Measurements from ENCODE around the gene ADGRL2. TPM values are rescaled to one million over a fixed set of nuclear protein-coding genes. Genes with fewer than 3 reads are reported as not detected.

ADGRL2 gene
- total RNA-seq, 1 donor from 2014 or later, result 70.8 TPM

- Mint-ChIP-seq H3K36me3 (ENCODE audit: insufficient read depth) (peaks cover 4% of the 10 kb centered on the region), H3K27ac (no peak overlapping the region), H3K4me1 (ENCODE audit: low read depth) (peaks cover 19% of the 10 kb centered on the region), H3K9me3 (ENCODE audit: low read depth) (no peaks in the 10 kb centered on the region), H3K4me3 (ENCODE audit: low read depth) (no peak overlapping the region), H3K27me3 (no peaks in the 10 kb centered on the region)
- no peak for DNase-seq (ENCODE audit: low spot score, unreplicated experiment)
- TF ChIP-seq, protein P1, sequence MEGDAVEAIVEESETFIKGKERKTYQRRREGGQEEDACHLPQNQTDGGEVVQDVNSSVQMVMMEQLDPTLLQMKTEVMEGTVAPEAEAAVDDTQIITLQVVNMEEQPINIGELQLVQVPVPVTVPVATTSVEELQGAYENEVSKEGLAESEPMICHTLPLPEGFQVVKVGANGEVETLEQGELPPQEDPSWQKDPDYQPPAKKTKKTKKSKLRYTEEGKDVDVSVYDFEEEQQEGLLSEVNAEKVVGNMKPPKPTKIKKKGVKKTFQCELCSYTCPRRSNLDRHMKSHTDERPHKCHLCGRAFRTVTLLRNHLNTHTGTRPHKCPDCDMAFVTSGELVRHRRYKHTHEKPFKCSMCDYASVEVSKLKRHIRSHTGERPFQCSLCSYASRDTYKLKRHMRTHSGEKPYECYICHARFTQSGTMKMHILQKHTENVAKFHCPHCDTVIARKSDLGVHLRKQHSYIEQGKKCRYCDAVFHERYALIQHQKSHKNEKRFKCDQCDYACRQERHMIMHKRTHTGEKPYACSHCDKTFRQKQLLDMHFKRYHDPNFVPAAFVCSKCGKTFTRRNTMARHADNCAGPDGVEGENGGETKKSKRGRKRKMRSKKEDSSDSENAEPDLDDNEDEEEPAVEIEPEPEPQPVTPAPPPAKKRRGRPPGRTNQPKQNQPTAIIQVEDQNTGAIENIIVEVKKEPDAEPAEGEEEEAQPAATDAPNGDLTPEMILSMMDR (IDR thresholded peaks at IDR 0.05; ENCODE audit: unreplicated experiment), result no peak
Measured at GRCh38 chr1:81976539-81976938, 175.8 kb downstream of the ADGRL2 start.

GRCh38 chr1:81978945-81979344, 178.2 kb downstream of the ADGRL2 start:
- Mint-ChIP-seq H3K9me3 (ENCODE audit: low read depth) (no peaks in the 10 kb centered on the region), H3K36me3 (ENCODE audit: insufficient read depth) (peaks cover 14% of the 10 kb centered on the region), H3K4me3 (ENCODE audit: low read depth) (no peak overlapping the region), H3K4me1 (ENCODE audit: low read depth) (peaks cover 19% of the 10 kb centered on the region), H3K27ac (no peak overlapping the region), H3K27me3 (no peaks in the 10 kb centered on the region)
- no peak for DNase-seq (ENCODE audit: low spot score, unreplicated experiment)
- TF ChIP-seq, protein P1 (IDR thresholded peaks at IDR 0.05; ENCODE audit: unreplicated experiment), result no peak

DNA sequence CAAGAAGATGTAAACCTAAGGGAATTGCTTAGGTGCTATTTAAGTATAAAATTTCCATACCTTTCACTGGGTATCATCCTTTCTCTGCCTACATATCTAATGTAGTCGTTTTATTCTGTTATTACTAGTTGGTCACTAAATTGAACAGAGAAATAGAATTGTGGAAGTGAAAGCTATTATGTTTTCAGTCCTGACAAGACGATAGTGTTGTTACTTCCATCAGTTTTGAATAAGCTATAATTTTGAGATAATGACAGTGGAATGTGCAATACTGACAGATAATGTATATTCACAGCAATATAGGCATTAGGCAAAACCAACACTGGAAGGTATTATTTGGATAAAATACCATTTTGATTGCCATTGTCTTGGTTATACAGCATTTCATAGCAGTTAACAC, 181.8 kb downstream of the ADGRL2 start:
- H3K27ac Mint-ChIP-seq, result no peak overlapping the region

DNA sequence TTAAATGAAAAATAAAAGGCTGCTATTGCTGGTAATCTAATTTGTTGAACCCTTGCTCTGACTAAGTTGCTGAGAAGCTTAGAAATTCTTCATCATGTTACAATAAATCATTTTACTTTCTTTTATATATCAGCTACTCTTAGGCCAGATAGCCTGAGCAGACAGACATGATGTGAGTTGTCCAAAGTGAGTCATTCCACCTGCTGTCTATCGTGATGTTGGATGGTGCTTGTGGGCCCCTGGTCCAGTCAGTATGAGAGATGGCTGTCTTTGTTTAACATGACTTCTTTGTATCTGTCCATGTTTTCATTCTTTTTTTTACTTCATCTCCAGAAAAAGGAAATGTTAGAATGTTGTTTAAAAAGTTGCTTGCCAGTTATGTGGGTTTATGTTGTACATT, 188.8 kb downstream of the ADGRL2 start:
- peaks cover 13% of the 10 kb centered on the region for H3K36me3 Mint-ChIP-seq (ENCODE audit: insufficient read depth)
- no peak for DNase-seq (ENCODE audit: low spot score, unreplicated experiment)

More for the DNA sequence above, 181.8 kb downstream of the ADGRL2 start:
- TF ChIP-seq, protein P1 (IDR thresholded peaks at IDR 0.05; ENCODE audit: unreplicated experiment), result no peak
- Mint-ChIP-seq H3K4me3 (ENCODE audit: low read depth) (no peak overlapping the region), H3K36me3 (ENCODE audit: insufficient read depth) (peaks cover 20% of the 10 kb centered on the region), H3K4me1 (ENCODE audit: low read depth) (peaks cover 5% of the 10 kb centered on the region), H3K27me3 (no peaks in the 10 kb centered on the region), H3K9me3 (ENCODE audit: low read depth) (no peaks in the 10 kb centered on the region)
- no peak for DNase-seq (ENCODE audit: low spot score, unreplicated experiment)

DNA sequence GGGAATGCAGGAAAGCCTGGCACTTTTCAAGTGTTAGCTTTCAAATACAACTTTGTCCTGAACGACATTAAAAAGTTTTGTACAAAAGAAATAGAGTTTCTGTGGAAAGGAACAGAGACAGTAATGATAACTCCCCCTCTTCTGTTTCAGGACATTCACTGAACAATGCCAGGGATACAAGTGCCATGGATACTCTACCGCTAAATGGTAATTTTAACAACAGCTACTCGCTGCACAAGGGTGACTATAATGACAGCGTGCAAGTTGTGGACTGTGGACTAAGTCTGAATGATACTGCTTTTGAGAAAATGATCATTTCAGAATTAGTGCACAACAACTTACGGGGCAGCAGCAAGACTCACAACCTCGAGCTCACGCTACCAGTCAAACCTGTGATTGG, 189.5 kb downstream of the ADGRL2 start:
- Mint-ChIP-seq H3K27me3 (no peaks in the 10 kb centered on the region), H3K9me3 (ENCODE audit: low read depth) (no peaks in the 10 kb centered on the region), H3K27ac (peak overlapping the region; percentile 8), H3K4me1 (ENCODE audit: low read depth) (no peaks in the 10 kb centered on the region), H3K36me3 (ENCODE audit: insufficient read depth) (peaks cover 10% of the 10 kb centered on the region), H3K4me3 (ENCODE audit: low read depth) (no peak overlapping the region)
- TF ChIP-seq, protein P1 (IDR thresholded peaks at IDR 0.05; ENCODE audit: unreplicated experiment), result no peak
- DNase-seq (ENCODE audit: low spot score, unreplicated experiment), result no peak

More for the DNA sequence above, 188.8 kb downstream of the ADGRL2 start:
- no peaks in the 10 kb centered on the region for H3K27me3 Mint-ChIP-seq
- no peaks in the 10 kb centered on the region for H3K4me1 Mint-ChIP-seq (ENCODE audit: low read depth)
- H3K27ac Mint-ChIP-seq, result no peak overlapping the region
- no peaks in the 10 kb centered on the region for H3K9me3 Mint-ChIP-seq (ENCODE audit: low read depth)
- TF ChIP-seq, protein P1 (IDR thresholded peaks at IDR 0.05; ENCODE audit: unreplicated experiment), result no peak
- H3K4me3 Mint-ChIP-seq (ENCODE audit: low read depth), result no peak overlapping the region
